GM19324 (cell line): ENCODE results near the gene IGSF21.

ENCODE experiments used
- ATAC-seq: cut with Tn5 transposase; IDR thresholded peaks from one replicate; pipeline ENCODE4 v1.9.1; 2021; ENCODE audit warnings: mild to moderate bottlenecking, moderate library complexity; ENCODE audit not compliant: unreplicated experiment, low FRiP score

Gene IGSF21

DNA sequence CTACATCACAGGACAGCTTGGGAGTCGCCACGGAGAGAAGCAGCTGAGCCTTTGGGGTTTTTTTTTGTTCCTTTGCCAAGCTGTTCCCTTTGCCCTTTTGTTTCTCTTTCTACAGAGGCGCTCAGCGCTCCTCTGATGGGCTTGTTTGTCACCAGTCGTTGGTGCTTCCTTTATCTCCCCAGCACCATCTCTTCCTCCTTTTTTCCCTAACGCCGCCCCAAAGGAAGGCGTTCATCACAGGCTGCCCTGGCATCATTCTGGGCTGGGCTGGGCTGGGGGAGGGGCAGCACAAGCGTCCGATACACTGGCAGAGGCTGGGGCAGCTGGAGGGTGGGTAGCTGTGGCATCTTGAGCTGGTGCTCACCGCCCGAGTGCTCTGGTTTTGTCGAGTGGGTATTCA lies 10.5 kb downstream of the IGSF21 start:
- no peak for ATAC-seq

DNA sequence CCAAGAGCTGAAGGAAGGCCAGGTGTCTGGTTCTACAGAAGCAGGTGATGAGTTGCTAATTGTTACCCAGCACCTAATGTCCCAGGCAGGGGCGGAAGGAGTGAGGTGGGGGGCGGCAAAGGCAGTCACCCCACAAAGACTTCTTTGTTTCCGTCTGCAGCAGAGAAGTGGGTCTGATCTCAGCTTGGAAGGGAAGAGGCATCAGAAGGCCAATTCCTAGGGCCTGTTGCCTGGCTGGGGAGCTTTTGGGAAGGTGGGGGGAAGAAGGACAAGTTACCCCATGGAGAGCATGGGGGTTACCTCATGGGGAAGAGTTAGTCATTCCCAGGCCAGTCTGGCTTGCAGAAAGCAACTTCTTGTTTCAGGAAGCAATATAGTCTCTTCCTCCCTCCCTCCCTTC lies 10.9 kb downstream of the IGSF21 start:
- no peak for ATAC-seq

DNA sequence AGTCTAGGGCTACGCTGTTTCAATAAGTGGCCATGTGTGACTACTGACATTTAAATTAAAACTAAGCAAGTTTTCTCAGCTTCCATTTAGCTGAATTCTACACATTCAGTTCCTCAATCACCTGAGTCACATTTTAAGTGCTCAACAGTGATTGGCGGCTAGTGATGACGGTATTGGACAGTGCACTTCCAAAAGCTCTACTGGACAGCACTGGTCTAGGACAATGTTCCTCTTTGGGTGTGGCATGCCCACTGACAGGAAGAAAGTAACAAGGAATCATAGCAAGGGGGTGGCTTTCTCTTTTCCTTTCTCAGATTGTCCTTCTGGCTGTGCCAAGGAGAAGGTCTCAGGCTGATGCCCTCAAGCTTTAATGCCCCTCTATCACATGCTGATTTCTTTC lies 11.7 kb downstream of the IGSF21 start:
- no peak for ATAC-seq

- ATAC-seq: no peak
Observed at GRCh38 chr1:18119771-18120377, 12.3 kb downstream of the IGSF21 start.

- ATAC-seq: no peak
Observed at GRCh38 chr1:18120638-18121037, 13.0 kb downstream of the IGSF21 start.

DNA sequence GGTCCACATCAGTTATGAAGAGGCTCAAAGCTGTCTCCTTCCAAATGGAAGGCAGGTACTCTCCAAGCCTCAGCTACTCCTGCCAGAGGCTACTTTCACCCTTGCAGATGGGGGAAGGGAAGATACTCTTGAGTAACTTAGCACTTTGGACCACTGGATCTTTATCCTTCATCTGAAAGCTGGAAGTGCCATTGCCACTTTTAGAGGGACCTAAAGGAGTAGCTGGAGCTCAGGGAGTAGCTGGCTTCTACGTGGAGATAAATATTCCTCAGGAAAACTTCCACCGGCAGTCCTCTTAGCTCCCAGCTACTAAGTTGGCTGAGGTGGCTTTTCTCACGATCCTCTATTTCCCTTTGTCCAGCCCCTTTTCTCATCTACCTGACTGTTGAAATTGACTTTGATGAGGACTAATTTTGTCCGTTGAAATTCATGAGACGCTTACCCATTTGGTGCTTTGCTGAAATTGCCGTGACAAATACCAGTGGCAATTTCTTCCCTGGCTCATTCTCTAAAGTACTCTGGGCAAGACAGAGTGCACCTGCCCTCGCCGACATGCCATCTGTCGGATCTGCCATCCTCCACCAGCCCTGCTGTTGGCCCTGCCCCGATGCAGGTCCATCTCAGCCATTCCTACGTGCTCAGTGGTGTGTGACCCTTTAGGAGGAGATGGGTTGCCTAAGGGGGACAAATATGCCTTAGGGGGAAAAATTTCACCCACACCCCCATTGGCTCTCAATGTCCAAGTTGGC lies 13.6 kb downstream of the IGSF21 start:
- no peak for ATAC-seq

DNA sequence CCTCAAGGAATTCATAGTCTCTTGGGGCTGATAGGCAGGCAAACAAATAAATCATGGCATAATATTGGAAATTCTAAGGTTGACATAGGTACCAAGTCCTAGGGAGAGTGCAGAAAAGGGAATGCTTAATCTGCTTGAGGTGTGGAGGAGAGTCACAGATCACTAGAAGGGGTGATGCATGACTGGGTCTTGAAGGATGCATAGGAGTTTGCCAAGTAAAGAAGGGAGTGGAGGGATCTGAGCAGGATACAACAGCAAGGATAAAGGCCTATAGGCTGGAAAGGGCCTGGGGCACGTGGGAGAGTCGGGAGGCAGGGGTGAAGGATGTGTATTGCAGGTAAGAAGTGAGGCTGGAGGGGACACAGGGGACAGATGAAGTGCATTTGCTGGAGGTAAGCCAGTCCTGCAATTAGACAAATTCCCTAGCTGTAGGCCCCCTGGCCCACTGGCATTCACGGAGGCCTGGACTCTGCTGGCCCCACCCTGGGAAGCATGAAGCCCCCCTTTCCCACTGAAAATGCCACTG lies 15.9 kb downstream of the IGSF21 start:
- no peak for ATAC-seq

DNA sequence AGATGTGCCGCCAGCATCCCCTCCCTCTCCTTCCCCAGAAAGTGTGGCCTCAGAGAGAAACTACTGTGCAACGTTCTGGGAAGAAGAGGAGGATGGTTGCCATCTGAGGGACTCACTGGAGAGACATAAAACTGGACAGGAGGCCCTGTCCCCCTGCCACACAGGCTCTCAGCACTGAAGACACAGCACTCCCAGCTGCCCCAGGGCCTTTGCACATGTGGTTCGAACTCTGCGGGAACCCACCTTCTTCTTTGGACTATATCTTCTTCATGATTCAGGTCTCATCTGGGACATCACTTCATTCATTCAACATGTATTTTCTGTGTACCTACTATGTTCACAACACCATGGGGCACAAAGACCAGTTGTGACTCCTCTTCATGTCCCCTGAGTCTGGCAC lies 17.4 kb downstream of the IGSF21 start:
- no peak for ATAC-seq

- ATAC-seq: no peak
Observed at GRCh38 chr1:18126616-18127015, 19.0 kb downstream of the IGSF21 start.

GRCh38 chr1:18128298-18128697 lies 20.7 kb downstream of the IGSF21 start:
- ATAC-seq: no peak

GRCh38 chr1:18130356-18130755 lies 22.8 kb downstream of the IGSF21 start:
- ATAC-seq: no peak

GRCh38 chr1:18132022-18132710 lies 24.6 kb downstream of the IGSF21 start:
- no peak for ATAC-seq

GRCh38 chr1:18132711-18133541 lies 25.3 kb downstream of the IGSF21 start:
- no peak for ATAC-seq

GRCh38 chr1:18134324-18135046 lies 26.9 kb downstream of the IGSF21 start:
- ATAC-seq: no peak

GRCh38 chr1:18137759-18138345 lies 30.3 kb downstream of the IGSF21 start:
- ATAC-seq: no peak

DNA sequence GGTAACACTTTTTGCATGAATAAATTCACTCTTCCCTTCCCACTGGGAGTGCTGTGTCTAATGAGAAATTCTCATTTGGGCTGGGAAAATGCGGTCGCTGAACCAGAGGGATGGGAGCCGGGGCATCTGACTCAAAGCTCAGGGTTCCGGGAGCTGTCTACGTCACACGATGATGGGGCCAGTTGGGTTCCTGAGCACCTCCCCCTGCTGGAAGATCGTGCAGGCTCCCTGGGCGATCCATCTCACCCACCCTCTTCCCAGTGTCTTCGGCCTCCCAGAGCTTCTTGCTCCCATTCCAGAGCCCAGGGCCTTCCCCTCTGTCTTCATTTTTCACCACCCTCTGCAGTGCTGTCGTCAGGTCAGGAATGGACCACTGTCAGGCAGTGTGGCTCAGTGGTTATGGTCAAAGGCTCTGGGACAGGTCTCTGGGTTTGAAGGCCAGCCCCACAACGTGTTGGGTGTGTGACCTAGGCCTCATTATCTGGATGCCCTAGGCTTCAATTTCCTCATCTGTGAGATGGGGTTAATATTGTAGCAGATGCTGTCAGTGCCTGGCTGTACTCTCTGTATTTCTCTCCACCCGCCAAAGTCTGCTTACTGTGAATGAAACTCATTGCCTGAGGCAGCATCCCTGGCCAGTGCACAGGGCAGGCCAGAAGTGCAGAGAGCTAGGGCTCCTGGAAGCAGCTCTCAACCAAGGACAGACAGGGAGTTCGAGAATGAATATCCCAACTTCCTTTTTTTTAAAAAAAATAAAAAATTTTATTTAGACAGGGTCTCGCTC lies 31.8 kb downstream of the IGSF21 start:
- no peak for ATAC-seq

DNA sequence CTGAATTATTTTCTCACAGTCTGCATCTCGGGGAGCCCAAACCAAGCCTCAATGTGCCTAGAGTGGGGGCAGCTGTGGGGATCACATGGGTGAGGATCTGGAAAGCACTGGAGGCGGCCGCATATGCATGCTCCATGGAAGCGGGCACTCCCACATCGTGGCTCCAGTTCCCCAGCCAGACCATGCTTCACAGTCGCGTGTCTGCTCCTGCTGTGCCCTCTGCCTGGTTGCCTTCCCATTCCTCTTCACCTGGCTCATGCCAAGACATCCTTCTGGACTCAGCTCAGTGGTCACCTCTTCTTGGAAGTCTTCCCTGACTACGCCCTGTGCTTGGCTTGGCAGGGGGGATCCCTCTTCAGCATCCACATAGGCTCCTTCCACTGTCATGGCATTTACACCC lies 32.8 kb downstream of the IGSF21 start:
- ATAC-seq: no peak

DNA sequence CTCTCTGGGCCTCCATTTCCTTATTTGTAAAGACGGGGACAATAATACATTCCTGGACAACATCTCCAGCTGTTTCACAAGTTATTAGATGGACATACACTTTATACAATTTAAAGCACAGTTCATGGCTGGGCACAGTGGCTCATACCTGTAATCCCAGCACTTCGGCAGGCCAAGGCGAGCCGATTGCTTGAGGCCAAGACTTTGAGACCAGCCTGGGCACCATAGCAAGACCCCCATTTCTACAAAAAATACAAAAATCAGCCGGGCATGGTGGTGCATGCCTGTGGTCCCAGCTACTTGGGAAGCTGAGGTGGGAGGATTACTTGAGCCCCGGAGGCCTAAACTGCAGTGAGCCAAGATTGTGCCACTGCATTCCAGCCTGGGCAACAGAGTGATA lies 34.1 kb downstream of the IGSF21 start:
- no peak for ATAC-seq

GRCh38 chr1:18142471-18142870 lies 34.9 kb downstream of the IGSF21 start:
- no peak for ATAC-seq
